Sigmoid colon (tissue), 7 donors: ENCODE results near the gene ROR1. TPM values are rescaled to one million over a fixed set of nuclear protein-coding genes. Genes with fewer than 3 reads are reported as not detected.

Experiments
- DNase-seq: peaks from one replicate; pipeline ENCODE4 v3.0.0-alpha.2; 2019
- H3K27ac ChIP-seq, 4 donors: fragments of 200-600 bp; sonication (generic); one replicate each; pipeline ENCODE4 v1.5.1; 2016 to 2019; ENCODE audit warnings: mild to moderate bottlenecking in 1 of 4
- H3K27me3 ChIP-seq, 3 donors: fragments of 200-600 bp; sonication (generic); one replicate each; pipeline ENCODE4 v1.5.1; 2019; ENCODE audit warnings: mild to moderate bottlenecking in 1 of 3
- H3K36me3 ChIP-seq, 4 donors: fragments of 200-600 bp; sonication (generic); one replicate each; pipeline ENCODE4 v1.5.1; 2016 to 2019
- H3K4me1 ChIP-seq, 4 donors: fragments of 200-600 bp; sonication (generic); one replicate each; pipeline ENCODE4 v1.5.1; 2017 to 2019
- H3K4me3 ChIP-seq, 4 donors: fragments of 200-600 bp; sonication (generic); one replicate each; pipeline ENCODE4 v1.5.1; 2017 to 2019; ENCODE audit warnings: mild to moderate bottlenecking in 2 of 4, moderate library complexity in 1 of 4
- H3K9me3 ChIP-seq, 4 donors: fragments of 200-600 bp in 3 of 4; sonication (generic) in 3 of 4; one replicate each; pipeline versions ENCODE4 v1.5.1 to v1.6.1; 2013 to 2019
- CTCF ChIP-seq, 4 experiments: fragments of 450-650 bp in 3 of 4; fragments of 200-600 bp in 1 of 4; IDR thresholded peaks; one replicate each; pipeline ENCODE4 v1.5.1; 2016 to 2019; ENCODE audit warnings: antibody characterized with exemption in 4 of 4, mild to moderate bottlenecking in 3 of 4, moderate library complexity in 2 of 4
- EP300 ChIP-seq, 4 donors: sonication (generic); formaldehyde crosslinking; IDR thresholded peaks; one replicate each; pipeline ENCODE4 v1.6.1; 2017; ENCODE audit warnings: antibody characterized with exemption in 4 of 4
- POLR2A ChIP-seq, 2 donors: fragments of 450-650 bp; IDR thresholded peaks; one replicate each; pipeline ENCODE4 v1.6.1; 2016; ENCODE audit warnings: antibody characterized with exemption in 2 of 2, mild to moderate bottlenecking in 2 of 2, moderate library complexity in 2 of 2
- POLR2AphosphoS5 ChIP-seq, 4 donors: sonication (generic); formaldehyde crosslinking; IDR thresholded peaks; one replicate each; pipeline ENCODE4 v1.6.1; 2017; ENCODE audit warnings: antibody characterized with exemption in 4 of 4
- WGBS, 2 donors: extraction: QIAGEN DNeasy Blood & Tissue Kit; methylation state at CpG; one replicate each; pipeline ENCODE4 v1.1.7; 2013; 5-methylcytosine and 5-hydroxymethylcytosine counted together
- intact Hi-C: fragments of 100-400 bp; cut with DNase I; formaldehyde crosslinking; loops from one replicate; pipeline ENCODE4 v1.15.1; 2023
- polyA plus RNA-seq, 3 donors: library from polyadenylated mRNA; stranded (reverse); fragments of 200-250 nt; gene quantifications; one replicate each; pipeline ENCODE4 v1.2.3, GENCODE V29; 2013
- total RNA-seq, 4 donors: library from RNA; depleted of rRNA; stranded (reverse); fragments of >200 nt; gene quantifications; one replicate each; pipeline ENCODE4 v1.1.0, GENCODE V29; 2016
- donor health status: healthy with polysubstance abuse.
- donor health status: Bipolar disorder and iron deficiency.
- donor health status: healthy.

The ROR1 gene
- total and polyA plus RNA-seq, 7 donors: under 0.01 to 37.1 (median 27.3) TPM

GRCh38 chr1:63950023-63950422 is 176.2 kb downstream of the ROR1 start:
- peak; percentile 69 for DNase-seq
- intact Hi-C loops: no loop called here
- 70 to 72% methylated on average over 3 of the region's 3 CpGs for WGBS, 2 donors
- peaks cover 0 to 36% (median 21%) of the 10 kb centered on the region in 4 donors for H3K4me1 ChIP-seq
- TF ChIP-seq POLR2AphosphoS5 (IDR thresholded peaks at IDR 0.05): no peak
- no peaks in the 10 kb centered on the region for H3K36me3 ChIP-seq
- H3K27me3 ChIP-seq: no peaks in the 10 kb centered on the region
- H3K27ac ChIP-seq: no peak overlapping the region
- H3K9me3 ChIP-seq: peaks cover 0 to 9% (median 2%) of the 10 kb centered on the region in 4 donors
- no peak overlapping the region for H3K4me3 ChIP-seq

- intact Hi-C loops: no loop called here
- DNase-seq: no peak
- H3K27ac ChIP-seq: no peak overlapping the region
Measured at GRCh38 chr1:63951059-63951946, 177.5 kb downstream of the ROR1 start.

GRCh38 chr1:63954187-63954586 is 180.4 kb downstream of the ROR1 start:
- intact Hi-C loops: no loop called here
- H3K27me3 ChIP-seq: no peaks in the 10 kb centered on the region
- 97 to 100% methylated on average over 1 of the region's 1 CpG for WGBS, 2 donors

More at GRCh38 chr1:63951059-63951946, 177.5 kb downstream of the ROR1 start:
- Histone ChIP-seq H3K36me3 (no peaks in the 10 kb centered on the region), H3K4me3 (no peak overlapping the region), H3K27me3 (no peaks in the 10 kb centered on the region), H3K9me3 (peaks cover 0 to 9% (median 2%) of the 10 kb centered on the region in 4 donors), H3K4me1 (peaks cover 0 to 31% (median 21%) of the 10 kb centered on the region in 4 donors)
- WGBS, 2 donors: 82 to 87% methylated on average over 5 of the region's 5 CpGs
- TF ChIP-seq EP300 (IDR thresholded peaks at IDR 0.05): no peak
- TF ChIP-seq POLR2AphosphoS5 (IDR thresholded peaks at IDR 0.05): no peak
- TF ChIP-seq POLR2A (IDR thresholded peaks at IDR 0.05): no peak
- TF ChIP-seq CTCF (IDR thresholded peaks at IDR 0.05): no peak

GRCh38 chr1:63955370-63956145 is 181.7 kb downstream of the ROR1 start:
- H3K4me1 ChIP-seq: peaks cover 0 to 11% (median 5%) of the 10 kb centered on the region in 4 donors
- H3K27ac ChIP-seq: no peak overlapping the region
- no peak overlapping the region for H3K4me3 ChIP-seq
- H3K36me3 ChIP-seq: no peaks in the 10 kb centered on the region
- TF ChIP-seq POLR2A (IDR thresholded peaks at IDR 0.05): no peak
- no peak for TF ChIP-seq CTCF (IDR thresholded peaks at IDR 0.05)
- intact Hi-C loops: no loop called here
- H3K9me3 ChIP-seq: peaks cover 0 to 13% (median 2%) of the 10 kb centered on the region in 4 donors
- WGBS, 2 donors: 77 to 89% methylated on average over 8 of the region's 8 CpGs
- H3K27me3 ChIP-seq: no peaks in the 10 kb centered on the region
- DNase-seq: no peak

More at GRCh38 chr1:63954187-63954586, 180.4 kb downstream of the ROR1 start:
- H3K27ac ChIP-seq: no peak overlapping the region
- peaks cover 0 to 13% (median 2%) of the 10 kb centered on the region in 4 donors for H3K9me3 ChIP-seq
- no peak overlapping the region for H3K4me3 ChIP-seq
- DNase-seq: no peak
- TF ChIP-seq POLR2AphosphoS5 (IDR thresholded peaks at IDR 0.05) (no peak), POLR2A (IDR thresholded peaks at IDR 0.05) (no peak), EP300 (IDR thresholded peaks at IDR 0.05) (no peak), CTCF (IDR thresholded peaks at IDR 0.05) (no peak)
- H3K4me1 ChIP-seq: peaks cover 0 to 15% (median 8%) of the 10 kb centered on the region in 4 donors
- H3K36me3 ChIP-seq: no peaks in the 10 kb centered on the region

GRCh38 chr1:63958556-63958955 is 184.7 kb downstream of the ROR1 start:
- 88 to 96% methylated on average over 2 of the region's 2 CpGs for WGBS, 2 donors

More at GRCh38 chr1:63958556-63958955, 184.7 kb downstream of the ROR1 start:
- TF ChIP-seq EP300 (IDR thresholded peaks at IDR 0.05) (no peak), POLR2AphosphoS5 (IDR thresholded peaks at IDR 0.05) (no peak), CTCF (IDR thresholded peaks at IDR 0.05) (no peak), POLR2A (IDR thresholded peaks at IDR 0.05) (no peak)
- peaks cover 0 to 13% (median 2%) of the 10 kb centered on the region in 4 donors for H3K9me3 ChIP-seq
- peaks cover 0 to 11% (median 5%) of the 10 kb centered on the region in 4 donors for H3K4me1 ChIP-seq
- H3K36me3 ChIP-seq: no peaks in the 10 kb centered on the region
- intact Hi-C loops: no loop called here
- no peak for DNase-seq
- H3K27ac ChIP-seq: no peak overlapping the region
- H3K27me3 ChIP-seq: no peaks in the 10 kb centered on the region
- no peak overlapping the region for H3K4me3 ChIP-seq
